ENCODE results near the gene UBE2G1. TPM values are rescaled to one million over a fixed set of nuclear protein-coding genes. Genes with fewer than 3 reads are reported as not detected.

Gene UBE2G1
- total and polyA plus RNA-seq, 2 of the 13 experiments (the other 11 are each of a cell fraction or from before 2014, with no cell fraction given), result 27.9 to 42.6 TPM

GRCh38 chr17:4310354-4311060 is 56.0 kb downstream of the UBE2G1 start (continued):
- TF ChIP-seq MIER2 (CRISPR knock-in tag; IDR thresholded peaks at IDR 0.05) (peak; percentile 65; the same call in 1 of the 2 replicates), ZBTB21 (CRISPR knock-in tag; IDR thresholded peaks at IDR 0.05) (no peak), SSRP1 (CRISPR knock-in tag; IDR thresholded peaks at IDR 0.05) (no peak), ZFP82 (CRISPR knock-in tag; IDR thresholded peaks at IDR 0.05; ENCODE audit: borderline replicate concordance) (no peak), ZNF597 (CRISPR knock-in tag; IDR thresholded peaks at IDR 0.05) (no peak), MAX (IDR thresholded peaks at IDR 0.05) (peak; percentile 44; the same call in 1 of the 2 replicates), CENPX (CRISPR knock-in tag; IDR thresholded peaks at IDR 0.05) (no peak), RXRA (CRISPR knock-in tag; IDR thresholded peaks at IDR 0.05) (no peak), ZSCAN12 (CRISPR knock-in tag; IDR thresholded peaks at IDR 0.05) (no peak), MIER3 (CRISPR knock-in tag; IDR thresholded peaks at IDR 0.05; ENCODE audit: borderline replicate concordance) (no peak), EZH2 (conservative IDR thresholded peaks at IDR 0.05; ENCODE audit: low read depth, low read length) (no peak), MLX (CRISPR knock-in tag; IDR thresholded peaks at IDR 0.05) (no peak), PAXIP1 (CRISPR knock-in tag; conservative IDR thresholded peaks at IDR 0.05) (peak; percentile 90), HOXA7 (CRISPR knock-in tag; IDR thresholded peaks at IDR 0.05) (no peak), NAIF1 (CRISPR knock-in tag; IDR thresholded peaks at IDR 0.05; ENCODE audit: borderline replicate concordance) (no peak), ZSCAN20 (CRISPR knock-in tag; IDR thresholded peaks at IDR 0.05; ENCODE audit: borderline replicate concordance) (no peak), PITX1 (CRISPR knock-in tag; IDR thresholded peaks at IDR 0.05) (peak; percentile 82), PRPF4 (IDR thresholded peaks at IDR 0.05; ENCODE audit: low read depth, low read length, poor library complexity, severe bottlenecking) (no peak), ATAD3A (CRISPR knock-in tag; IDR thresholded peaks at IDR 0.05) (no peak), ZNF816 (CRISPR knock-in tag; IDR thresholded peaks at IDR 0.05; ENCODE audit: borderline replicate concordance) (no peak), GZF1 (CRISPR knock-in tag; IDR thresholded peaks at IDR 0.05) (no peak), HMGA1 (CRISPR knock-in tag; conservative IDR thresholded peaks at IDR 0.05) (no peak), ZNF180 (CRISPR knock-in tag; IDR thresholded peaks at IDR 0.05; ENCODE audit: borderline replicate concordance, low read depth) (no peak), NFYB (CRISPR knock-in tag; IDR thresholded peaks at IDR 0.05) (no peak), CC2D1A (CRISPR knock-in tag; IDR thresholded peaks at IDR 0.05) (no peak), ZBTB25 (CRISPR knock-in tag; IDR thresholded peaks at IDR 0.05) (no peak)

Measured in HepG2 (cell line).